Left ventricle myocardium inferior (tissue), 1 donor: ENCODE measurements around the gene UBR3. TPM values are rescaled to one million over a fixed set of nuclear protein-coding genes. Genes with fewer than 3 reads are reported as not detected.
"Not testable (repeated sequence)": the region's sequence is repeated elsewhere in the genome, so short reads cannot be mapped to it uniquely, and the experiment has no call there.

Experiments
- DNase-seq: peaks from one replicate; pipeline ENCODE4 v3.0.0-alpha.2; 2020
- H3K27ac ChIP-seq: fragments of 200-600 bp; replicated peaks from 2 replicates; pipeline ENCODE4 v1.8.0; 2021
- H3K27me3 ChIP-seq: fragments of 200-600 bp; 2 replicates; pipeline ENCODE4 v1.8.0; 2021; ENCODE audit warnings: low read depth
- H3K36me3 ChIP-seq: fragments of 200-600 bp; 2 replicates; pipeline ENCODE4 v1.8.0; 2021
- H3K4me1 ChIP-seq: fragments of 200-600 bp; 2 replicates; pipeline ENCODE4 v1.8.0; 2021
- H3K4me3 ChIP-seq: fragments of 200-600 bp; 2 replicates; pipeline ENCODE4 v1.8.0; 2021; ENCODE audit warnings: mild to moderate bottlenecking, moderate library complexity
- H3K9me3 ChIP-seq: fragments of 200-600 bp; replicated peaks from 2 replicates; pipeline ENCODE4 v1.8.0; 2021
- CTCF ChIP-seq: fragments of 200-600 bp; IDR thresholded peaks from 2 replicates; pipeline ENCODE4 v1.8.0; 2021; ENCODE audit warnings: antibody characterized with exemption, mild to moderate bottlenecking, borderline replicate concordance
- intact Hi-C: fragments of 100-400 bp; cut with micrococcal nuclease; formaldehyde crosslinking; loops from one replicate; pipeline ENCODE4 v1.11.0; 2022
- total RNA-seq: library from RNA; stranded (reverse); fragmentation: NEBNext Ultra II Directional; extraction: Animal tissue kit (Norgen Biotek cat#: 25700); gene quantifications from one replicate; pipeline ENCODE4 v1.2.1, GENCODE V29; 2021
- donor health status: DM: no; HTN: yes; CAD: no; lungs with severe emphysema.

The UBR3 gene
- total RNA-seq, 1 donor from 2014 or later = 99.5 TPM

GRCh38 chr2:169867579-169867978 is 40.3 kb downstream of the UBR3 start:
- no peak for TF ChIP-seq CTCF
- Histone ChIP-seq H3K27me3 (no peaks in the 10 kb centered on the region), H3K9me3 (no peaks in the 10 kb centered on the region), H3K27ac (no peak overlapping the region), H3K4me3 (no peak overlapping the region), H3K36me3 (no peaks in the 10 kb centered on the region), H3K4me1 (peaks cover 51% of the 10 kb centered on the region)
- no peak for DNase-seq
- intact Hi-C loops = no loop called here

- TF ChIP-seq CTCF = no peak
- H3K27me3 ChIP-seq = no peaks in the 10 kb centered on the region
- DNase-seq = no peak
- no peak overlapping the region for H3K27ac ChIP-seq
- peaks cover 37% of the 10 kb centered on the region for H3K4me1 ChIP-seq
- H3K9me3 ChIP-seq = no peaks in the 10 kb centered on the region
- no peaks in the 10 kb centered on the region for H3K36me3 ChIP-seq
- no peak overlapping the region for H3K4me3 ChIP-seq
- intact Hi-C loops = no loop called here
These were observed 41.7 kb downstream of the UBR3 start for GRCh38 chr2:169868951-169869350.

- intact Hi-C loops, H3K27me3 ChIP-seq, H3K9me3 ChIP-seq, H3K4me3 ChIP-seq, H3K36me3 ChIP-seq, DNase-seq, H3K27ac ChIP-seq: not testable (repeated sequence)
- peaks cover 21% of the 10 kb centered on the region for H3K4me1 ChIP-seq
These were observed 44.1 kb downstream of the UBR3 start for GRCh38 chr2:169871369-169871768.

GRCh38 chr2:169871994-169872393 is 44.7 kb downstream of the UBR3 start:
- intact Hi-C loops = no loop called here
- no peak overlapping the region for H3K27ac ChIP-seq
- no peak overlapping the region for H3K4me3 ChIP-seq
- DNase-seq = no peak
- H3K4me1 ChIP-seq = peaks cover 21% of the 10 kb centered on the region
- TF ChIP-seq CTCF = no peak
- H3K27me3 ChIP-seq = no peaks in the 10 kb centered on the region
- H3K36me3 ChIP-seq = peaks cover 13% of the 10 kb centered on the region
- no peaks in the 10 kb centered on the region for H3K9me3 ChIP-seq

- H3K36me3 ChIP-seq = peaks cover 14% of the 10 kb centered on the region
- no peak for DNase-seq
- H3K4me1 ChIP-seq = no peaks in the 10 kb centered on the region
- intact Hi-C loops = loop anchor here (5.0 kb wide), 1 partner anchor 50 kb away; the partner anchor contains the start of gene UBR3
- H3K27me3 ChIP-seq = no peaks in the 10 kb centered on the region
- H3K4me3 ChIP-seq = no peak overlapping the region
- peak; percentile 60 for TF ChIP-seq CTCF
- H3K9me3 ChIP-seq = no peaks in the 10 kb centered on the region
- H3K27ac ChIP-seq = no peak overlapping the region
These were observed 50.1 kb downstream of the UBR3 start for GRCh38 chr2:169877398-169877797.

- intact Hi-C loops = no loop called here
These were observed 59.9 kb downstream of the UBR3 start for GRCh38 chr2:169887120-169887519.

More at GRCh38 chr2:169887120-169887519, 59.9 kb downstream of the UBR3 start:
- H3K9me3 ChIP-seq = no peaks in the 10 kb centered on the region
- no peaks in the 10 kb centered on the region for H3K27me3 ChIP-seq
- no peak for DNase-seq
- H3K4me3 ChIP-seq = no peak overlapping the region
- TF ChIP-seq CTCF = no peak
- H3K4me1 ChIP-seq = peaks cover 33% of the 10 kb centered on the region
- peaks cover 7% of the 10 kb centered on the region for H3K36me3 ChIP-seq
- H3K27ac ChIP-seq = no peak overlapping the region
